A172 (cell line): ENCODE measurements around the gene VDAC1. TPM values are rescaled to one million over a fixed set of nuclear protein-coding genes. Genes with fewer than 3 reads are reported as not detected.
A peak's percentile ranks its signal among the peaks of the same experiment; 100 is the strongest.
"Not testable (repeated sequence)": the region's sequence is repeated elsewhere in the genome, so short reads cannot be mapped to it uniquely, and the experiment has no call there.

Source experiments
- DNase-seq: peaks from one replicate; pipeline ENCODE4 v3.0.0-alpha.2; 2015; ENCODE audit warnings: low spot score
- total RNA-seq: library from RNA; depleted of rRNA; stranded (reverse); fragments of >200 nt; shearing (Covaris generic); gene quantifications from 2 replicates; pipeline ENCODE4 v1.2.3, GENCODE V29; 2014

Gene VDAC1
- total RNA-seq, 1 experiment from 2014 or later, result 618 TPM

DNA sequence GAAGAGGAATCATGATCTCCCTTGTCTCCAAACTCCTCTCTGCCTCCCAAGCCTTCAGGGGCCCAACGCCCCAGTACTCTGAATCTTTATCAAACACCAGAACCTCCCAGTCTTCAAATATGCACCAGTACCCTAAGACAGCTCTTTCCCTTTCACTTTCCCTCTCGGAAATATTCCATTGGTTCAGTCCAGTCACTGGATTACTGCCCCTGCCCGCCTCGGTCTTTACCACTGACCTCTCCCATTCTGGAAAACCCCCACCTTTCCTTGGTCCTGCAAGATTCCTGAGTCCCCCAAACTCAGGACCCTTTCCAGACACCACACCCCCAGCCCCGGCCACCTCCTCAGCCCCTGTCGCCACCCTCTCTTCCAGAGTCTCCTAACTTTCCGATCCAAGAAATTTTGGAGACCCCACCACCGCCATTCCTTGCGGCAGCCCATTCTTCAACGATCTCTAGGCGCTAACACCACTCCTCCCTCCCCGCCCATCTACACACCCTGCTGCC is 37.0 kb downstream of the VDAC1 start:
- peak; percentile 62 for DNase-seq

GRCh38 chr5:133967124-133967523 is 37.7 kb downstream of the VDAC1 start:
- no peak for DNase-seq

- DNase-seq, result no peak
These were observed 38.7 kb downstream of the VDAC1 start for GRCh38 chr5:133966090-133966489.

DNA sequence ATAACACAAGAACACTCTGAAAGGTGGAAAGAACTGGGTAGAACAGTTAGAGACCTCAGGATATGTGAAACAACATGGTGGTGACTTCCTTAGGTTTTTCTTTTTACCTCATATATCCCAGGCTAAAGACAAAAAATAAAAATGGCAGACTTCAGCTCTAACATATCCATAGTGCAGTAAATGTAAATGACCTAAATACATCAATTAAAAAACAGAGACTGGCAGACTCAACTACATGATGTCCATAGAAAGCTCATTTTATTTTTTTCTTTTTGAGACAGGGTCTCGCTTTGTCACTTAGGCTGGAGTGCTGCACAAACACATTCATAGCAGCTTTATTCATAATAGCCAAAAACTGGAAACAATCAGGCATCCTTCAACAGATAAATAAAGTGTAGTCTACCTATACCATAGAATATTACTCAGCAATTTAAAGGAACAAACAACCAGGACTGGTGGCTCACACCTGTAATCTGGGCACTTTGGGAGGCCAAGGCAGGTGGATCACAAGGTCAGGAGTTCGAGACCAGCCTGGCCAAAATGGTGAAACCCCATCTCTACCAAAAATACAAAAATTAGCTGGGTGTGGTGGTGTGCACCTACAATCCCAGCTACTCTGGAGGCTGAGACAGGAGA is 41.2 kb downstream of the VDAC1 start:
- DNase-seq, result no peak

GRCh38 chr5:133962801-133963476 is 41.8 kb downstream of the VDAC1 start:
- peak; percentile 89 for DNase-seq

GRCh38 chr5:133962131-133962530 is 42.6 kb downstream of the VDAC1 start:
- DNase-seq, result no peak

- no peak for DNase-seq
These were observed 45.1 kb downstream of the VDAC1 start for GRCh38 chr5:133959643-133960042.

GRCh38 chr5:133957591-133957990 is 47.2 kb downstream of the VDAC1 start:
- DNase-seq, result no peak

- DNase-seq, result no peak
These were observed 47.7 kb downstream of the VDAC1 start for GRCh38 chr5:133957080-133957479.

DNA sequence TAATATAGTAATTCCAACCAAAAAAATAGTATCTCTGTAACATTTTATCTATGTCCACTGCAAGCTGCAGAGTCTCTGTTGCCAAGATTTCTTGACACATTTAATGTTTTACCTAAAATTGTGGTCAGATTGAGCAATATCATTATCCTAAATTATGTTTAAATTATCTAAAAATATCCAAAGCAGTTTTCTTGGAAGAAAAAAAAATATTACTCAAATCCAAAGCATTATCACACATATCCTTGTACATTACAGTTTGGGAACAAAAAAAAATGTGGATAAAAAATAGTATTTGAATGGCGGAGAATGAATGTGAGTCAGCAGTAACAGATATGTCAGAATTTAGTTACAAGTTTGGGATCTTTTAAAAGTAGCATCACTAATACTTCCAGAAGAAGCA is 48.6 kb downstream of the VDAC1 start:
- not testable (repeated sequence) for DNase-seq

DNA sequence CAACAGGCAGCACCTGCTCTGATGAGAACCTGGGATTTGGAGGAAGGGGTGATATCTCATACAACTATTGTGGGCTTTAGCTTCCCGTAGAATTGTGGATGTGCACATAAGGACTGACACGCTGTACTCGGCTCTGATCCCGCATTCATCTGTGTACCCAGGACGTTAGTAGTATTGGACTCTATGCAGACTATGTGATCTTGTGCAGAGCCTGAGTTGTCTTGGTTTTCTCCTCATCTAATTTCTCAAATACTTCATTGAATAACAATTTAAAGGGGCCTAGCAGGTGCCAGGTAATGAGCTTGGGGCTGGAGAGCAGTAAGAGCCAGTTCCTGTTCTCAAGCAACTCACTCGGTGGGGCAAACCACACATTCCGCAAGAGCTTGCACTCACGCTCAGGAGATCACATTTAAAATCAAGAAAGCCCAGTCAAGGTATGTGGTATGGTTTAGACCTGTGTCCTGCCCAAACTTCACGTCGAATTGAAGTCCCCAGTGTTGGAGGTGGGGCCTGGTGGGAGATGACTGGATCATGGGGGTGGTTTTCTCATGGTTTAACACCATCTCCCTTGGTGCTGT is 51.1 kb downstream of the VDAC1 start:
- no peak for DNase-seq

DNA sequence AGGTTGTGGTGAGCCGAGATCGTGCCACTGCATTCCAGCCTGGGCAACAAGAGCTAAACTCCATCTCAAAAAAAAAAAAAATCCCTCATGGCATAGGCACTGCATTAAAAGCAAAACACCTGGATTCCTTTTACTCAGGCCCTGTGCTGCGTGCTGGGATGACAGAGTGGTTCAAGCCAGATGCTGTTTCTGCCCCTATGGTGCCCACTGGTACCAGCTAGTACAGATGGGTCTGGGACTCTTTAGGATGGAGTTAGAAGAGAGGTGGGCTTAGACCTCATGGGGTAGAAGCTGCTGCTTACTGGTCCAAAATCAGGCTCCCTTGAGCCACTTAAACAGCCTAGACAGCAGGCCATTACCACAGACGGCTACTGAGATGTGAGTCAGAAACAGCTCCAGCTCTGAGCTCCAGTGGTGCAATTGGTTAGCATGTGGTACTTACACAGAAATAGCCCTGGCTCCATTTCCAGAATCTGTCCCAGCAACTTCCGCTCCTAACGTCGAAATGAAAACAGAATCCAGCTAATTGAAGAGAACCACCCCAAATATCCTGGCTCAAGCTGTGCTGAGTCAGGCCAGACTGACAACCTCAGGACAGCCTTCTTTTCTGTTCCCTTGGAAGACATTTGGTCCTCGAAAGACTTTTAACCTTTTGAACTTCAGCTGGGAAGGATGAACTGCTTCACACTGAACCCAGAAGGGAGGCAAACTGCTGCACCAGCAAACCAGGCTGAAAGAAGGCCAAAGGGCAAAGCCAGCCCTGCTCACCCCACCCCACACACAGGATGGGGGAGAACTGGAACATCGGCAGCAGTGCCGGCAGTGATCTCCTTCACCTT is 51.8 kb downstream of the VDAC1 start:
- peak; percentile 97 for DNase-seq

DNA sequence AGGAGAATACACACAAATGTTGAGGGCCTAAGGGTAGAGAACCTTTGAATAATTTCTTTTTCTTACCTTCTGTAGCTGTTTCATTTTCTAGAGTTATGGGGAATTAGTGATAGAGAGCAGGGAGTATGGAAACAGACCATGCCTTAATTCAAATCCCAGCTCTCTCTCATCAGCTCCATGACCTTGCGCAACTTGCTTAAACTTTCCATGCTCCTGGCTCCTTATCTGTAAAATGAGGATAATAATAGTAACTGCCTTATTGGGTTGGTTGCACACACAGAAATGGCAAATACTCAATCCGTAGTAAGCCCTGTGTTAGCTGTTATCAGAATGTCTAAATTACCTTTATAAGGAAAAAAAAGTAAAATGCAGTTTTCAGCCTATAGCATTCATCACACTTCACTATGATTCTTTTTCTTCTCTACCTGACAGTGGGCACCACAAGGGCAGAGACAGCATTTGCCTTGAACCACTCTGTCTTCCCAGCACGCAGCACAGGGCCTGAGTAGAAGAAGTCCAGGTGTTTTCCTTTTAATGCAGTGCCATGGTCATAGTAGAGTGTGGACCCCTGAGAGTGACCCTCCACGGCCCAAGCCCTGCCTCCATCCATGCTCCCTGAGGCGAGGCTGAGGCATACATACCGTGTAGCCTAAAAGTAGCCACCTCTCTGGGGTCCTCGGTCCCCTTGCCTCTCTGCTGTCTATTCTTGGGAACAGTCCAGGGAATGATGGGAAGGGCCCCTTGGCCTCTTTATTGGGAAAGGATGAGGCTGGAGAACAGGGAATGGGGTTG is 53.8 kb downstream of the VDAC1 start:
- DNase-seq, result no peak

DNA sequence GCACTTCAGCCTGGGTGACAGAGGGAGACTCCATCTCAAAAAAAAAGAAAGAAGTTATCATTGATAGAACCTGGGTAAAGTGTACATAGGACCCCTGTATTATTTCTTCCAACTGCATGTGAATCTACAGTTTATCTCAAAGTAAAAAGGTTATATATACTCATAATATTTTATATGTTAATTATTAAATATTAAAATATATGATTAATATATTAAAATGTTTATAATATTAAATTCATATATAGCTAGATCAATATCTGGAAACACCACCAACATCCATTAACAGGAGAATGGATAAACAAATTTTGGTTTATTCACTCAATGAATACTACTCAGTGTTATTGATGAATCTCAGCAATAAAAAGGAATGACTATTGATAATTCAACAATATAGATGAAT is 56.1 kb downstream of the VDAC1 start:
- DNase-seq, result no peak

DNA sequence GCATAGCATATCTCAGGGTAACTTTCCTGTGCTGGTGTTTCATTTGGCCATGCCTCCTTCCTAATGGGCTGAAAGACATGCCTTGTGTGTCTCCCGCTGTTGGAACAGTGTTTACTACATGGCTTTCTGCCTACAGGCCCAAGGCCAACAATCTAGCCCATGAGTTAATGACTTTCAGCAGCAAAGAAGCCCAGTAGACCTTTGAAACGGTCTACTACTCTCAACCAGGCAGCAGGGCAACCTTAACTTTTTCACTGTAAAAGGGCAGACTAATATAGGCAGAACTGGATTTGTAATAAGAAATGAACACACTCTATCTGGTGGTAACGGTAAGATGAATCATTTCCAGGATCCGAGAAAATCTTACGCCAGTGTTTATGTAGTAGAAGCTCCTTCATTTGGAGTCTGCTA is 57.3 kb downstream of the VDAC1 start:
- DNase-seq, result no peak

DNA sequence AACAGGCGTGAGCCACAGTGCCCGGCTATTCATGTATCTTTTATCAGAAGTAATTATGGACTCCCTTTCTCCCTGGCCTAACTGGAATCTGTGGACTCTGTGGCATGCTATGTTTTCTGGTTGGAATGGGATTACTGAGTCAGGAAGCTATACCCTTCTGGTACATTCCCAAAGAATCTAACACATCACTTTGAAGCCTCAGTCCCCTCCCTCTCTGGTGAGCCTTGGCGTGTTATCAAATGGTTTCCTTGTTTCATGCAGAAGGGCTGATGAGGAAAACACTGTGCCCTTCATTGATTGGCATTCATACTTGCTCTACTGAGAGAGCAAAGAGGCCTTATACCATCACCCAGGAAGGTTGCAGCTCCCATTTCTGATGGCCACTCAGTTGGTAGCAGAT is 59.2 kb downstream of the VDAC1 start:
- DNase-seq, result no peak

DNA sequence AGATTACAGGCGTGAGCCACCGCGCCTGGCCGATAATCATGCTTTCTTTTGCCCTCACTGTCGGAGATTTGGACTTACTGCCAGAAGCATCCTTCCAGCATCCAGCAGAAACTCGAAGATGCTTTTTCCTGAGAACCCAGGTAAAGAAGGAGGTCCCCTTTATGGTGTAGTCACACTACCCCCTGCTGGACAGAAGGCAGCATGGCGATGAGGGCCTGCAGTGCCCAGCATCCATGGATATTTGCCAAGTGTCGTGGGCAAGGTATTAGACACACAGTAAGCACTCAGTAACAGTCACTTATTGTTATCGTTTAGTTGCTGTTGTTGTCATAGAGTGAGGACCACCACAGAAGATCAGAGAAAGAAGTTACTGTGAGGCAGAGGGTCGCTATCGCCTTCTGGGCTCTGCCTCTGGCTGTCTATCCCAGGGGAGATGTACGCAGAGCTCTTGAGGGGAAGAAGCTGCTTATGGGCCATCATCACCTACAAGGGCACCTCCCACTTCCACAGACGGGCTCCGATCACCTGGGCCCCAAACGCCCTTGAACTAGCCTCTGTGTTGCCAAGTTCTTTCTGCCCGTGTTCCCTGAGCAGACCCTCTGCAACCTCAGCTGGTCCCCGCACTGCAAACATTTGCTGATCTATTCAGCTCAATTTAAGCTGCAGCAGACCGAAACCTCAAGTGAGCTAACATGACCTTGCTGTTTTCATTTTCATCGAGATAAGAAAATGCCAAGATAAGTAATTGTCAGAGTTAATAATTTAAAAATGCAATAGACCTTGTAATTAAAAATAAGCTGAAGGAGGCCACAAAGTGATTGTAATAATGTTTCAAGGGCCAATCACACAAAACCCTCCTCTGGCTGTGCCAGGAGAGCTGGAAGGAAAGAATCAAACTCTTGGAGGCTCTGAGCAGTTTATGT is 60.3 kb downstream of the VDAC1 start:
- DNase-seq, result peak; percentile 60

- no peak for DNase-seq
These were observed 61.3 kb downstream of the VDAC1 start for GRCh38 chr5:133943475-133943817.

DNA sequence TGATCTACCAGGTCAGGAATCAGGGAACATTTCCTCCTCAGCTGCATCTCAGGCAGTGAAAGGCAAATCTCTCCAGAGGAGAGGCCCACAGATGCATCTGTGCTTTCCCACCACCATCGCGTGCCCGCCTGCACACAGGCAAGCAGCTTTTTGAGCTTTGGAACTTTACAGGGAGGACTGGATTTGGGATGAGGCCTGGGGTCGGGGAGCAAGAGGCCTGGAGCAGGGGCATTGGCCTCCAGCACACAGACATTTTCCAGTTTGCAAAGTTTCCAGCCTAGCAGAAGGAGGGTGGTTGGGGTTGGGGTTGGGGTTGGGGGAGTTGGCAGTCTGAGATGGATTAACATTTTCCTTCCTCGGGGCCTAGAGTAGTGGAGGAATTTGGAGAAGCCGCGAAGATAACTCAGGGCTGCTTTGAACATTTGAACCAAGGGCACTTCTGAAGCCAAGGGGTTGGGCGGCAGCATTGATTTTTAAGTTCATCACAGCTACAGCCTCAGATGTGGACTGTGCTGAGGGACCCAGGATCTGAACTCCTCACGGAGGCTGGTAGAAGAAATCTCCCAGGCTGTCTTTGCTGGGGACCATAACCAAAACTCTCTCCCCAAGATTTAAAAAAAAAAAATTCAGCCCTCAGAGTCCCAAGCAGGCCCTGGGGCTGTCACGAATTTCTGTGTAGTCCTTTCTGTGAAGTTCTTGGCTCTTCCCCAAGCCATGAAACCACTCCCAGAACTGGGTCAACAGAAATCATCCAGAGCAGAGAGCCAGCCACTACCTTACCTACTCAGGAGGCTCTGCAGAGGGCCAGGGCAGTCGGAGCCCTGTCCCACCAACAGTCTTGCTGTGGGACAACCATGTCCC is 61.9 kb downstream of the VDAC1 start:
- DNase-seq, result no peak
